Naive B cell (primary cell): ENCODE data around the gene EPM2AIP1. TPM values are rescaled to one million over a fixed set of nuclear protein-coding genes. Genes with fewer than 3 reads are reported as not detected.

Source experiments
- ATAC-seq, 2 donors: fragments of 150-1000 bp; cut with Tn5 transposase; 2 replicates each; pipeline ENCODE4 v1.10.0; 2021; ENCODE audit warnings: low read depth in 2 of 2, mild to moderate bottlenecking in 2 of 2, moderate library complexity in 2 of 2
- DNase-seq: peaks from one replicate; pipeline ENCODE4 v3.0.0; 2022
- H3K27ac Mint-ChIP-seq, 6 donors: one replicate each; pipeline ENCODE4 v1.8.0; 2020 to 2022; ENCODE audit warnings: mild to moderate bottlenecking in 6 of 6, mixed read lengths in 6 of 6, moderate library complexity in 5 of 6, inconsistent platforms in 2 of 6
- H3K27me3 Mint-ChIP-seq, 3 donors: one replicate each; pipeline ENCODE4 v1.8.0; 2021 to 2022; ENCODE audit warnings: mixed read lengths in 3 of 3, mild to moderate bottlenecking in 1 of 3
- H3K36me3 Mint-ChIP-seq, 2 donors: one replicate each; pipeline ENCODE4 v1.8.0; 2020 to 2022; ENCODE audit warnings: mixed read lengths in 2 of 2, inconsistent platforms in 1 of 2, mild to moderate bottlenecking in 1 of 2
- H3K4me1 Mint-ChIP-seq, 3 donors: one replicate each; pipeline ENCODE4 v1.8.0; 2020 to 2022; ENCODE audit warnings: mixed read lengths in 3 of 3, inconsistent platforms in 1 of 3, mild to moderate bottlenecking in 1 of 3, moderate library complexity in 1 of 3
- H3K4me3 Mint-ChIP-seq, 8 donors: one replicate each; pipeline ENCODE4 v1.8.0; 2020 to 2022; ENCODE audit warnings: mild to moderate bottlenecking in 8 of 8, mixed read lengths in 8 of 8, moderate library complexity in 8 of 8, inconsistent platforms in 2 of 8
- H3K9me3 Mint-ChIP-seq, 7 donors: one replicate each; pipeline ENCODE4 v1.8.0; 2020 to 2022; ENCODE audit warnings: mixed read lengths in 7 of 7, mild to moderate bottlenecking in 5 of 7, inconsistent platforms in 2 of 7, moderate library complexity in 1 of 7
- polyA plus RNA-seq, 6 donors: library from polyadenylated mRNA; unstranded; fragments of 300-500 nt; fragmentation: Illumina TruSeq; gene quantifications; one replicate each; pipeline ENCODE4 v1.2.3, GENCODE V29; 2021; ENCODE audit warnings: low read depth in 6 of 6

Gene EPM2AIP1
- polyA plus RNA-seq, 6 donors from 2014 or later, result 6.9 to 13.7 (median 7.4) TPM

GRCh38 chr3:37025561-37026335 lies 32.8 kb upstream of the EPM2AIP1 start:
- Mint-ChIP-seq H3K36me3 (peaks cover 35 to 43% of the 10 kb centered on the region in 2 donors), H3K9me3 (no peaks in the 10 kb centered on the region), H3K4me3 (peak overlapping the region in 1 of 8 donors; percentile 55), H3K4me1 (peaks cover 9 to 15% (median 13%) of the 10 kb centered on the region in 3 donors), H3K27me3 (no peaks in the 10 kb centered on the region), H3K27ac (peak overlapping the region in 1 of 6 donors; percentile 43)
- ATAC-seq, result no peak
- no peak for DNase-seq

GRCh38 chr3:37024820-37025405 lies 32.0 kb upstream of the EPM2AIP1 start:
- Mint-ChIP-seq H3K4me1 (peaks cover 9 to 15% (median 13%) of the 10 kb centered on the region in 3 donors), H3K4me3 (no peak overlapping the region), H3K36me3 (peaks cover 41 to 50% of the 10 kb centered on the region in 2 donors), H3K27me3 (no peaks in the 10 kb centered on the region), H3K9me3 (no peaks in the 10 kb centered on the region), H3K27ac (peak overlapping the region in 2 of 6 donors; percentile 16 to 81)
- DNase-seq, result peak; percentile 3
- peak; percentile 55 to 65 for ATAC-seq

- Mint-ChIP-seq H3K27ac (peak overlapping the region in 3 of 6 donors; percentile 11 to 67 (median 52)), H3K4me1 (peaks cover 9 to 15% (median 13%) of the 10 kb centered on the region in 3 donors), H3K4me3 (no peak overlapping the region), H3K27me3 (no peaks in the 10 kb centered on the region), H3K36me3 (peaks cover 41 to 50% of the 10 kb centered on the region in 2 donors), H3K9me3 (no peaks in the 10 kb centered on the region)
- ATAC-seq, result no peak
- no peak for DNase-seq
These were observed 31.2 kb upstream of the EPM2AIP1 start for GRCh38 chr3:37024092-37024491.

GRCh38 chr3:37017683-37018082 lies 24.8 kb upstream of the EPM2AIP1 start:
- no peak overlapping the region for H3K27ac Mint-ChIP-seq
- H3K4me1 Mint-ChIP-seq, result peaks cover 0 to 3% (median 3%) of the 10 kb centered on the region in 3 donors
- H3K4me3 Mint-ChIP-seq, result no peak overlapping the region
- DNase-seq, result no peak
- H3K9me3 Mint-ChIP-seq, result no peaks in the 10 kb centered on the region
- H3K27me3 Mint-ChIP-seq, result no peaks in the 10 kb centered on the region
- ATAC-seq, result no peak
- peaks cover 40 to 51% of the 10 kb centered on the region in 2 donors for H3K36me3 Mint-ChIP-seq

GRCh38 chr3:37016903-37017302 lies 24.0 kb upstream of the EPM2AIP1 start:
- Mint-ChIP-seq H3K4me1 (peaks cover 0 to 3% (median 0%) of the 10 kb centered on the region in 3 donors), H3K4me3 (no peak overlapping the region), H3K36me3 (peaks cover 33 to 44% of the 10 kb centered on the region in 2 donors), H3K27ac (peak overlapping the region in 2 of 6 donors; percentile 39 to 49), H3K27me3 (no peaks in the 10 kb centered on the region), H3K9me3 (no peaks in the 10 kb centered on the region)
- DNase-seq, result no peak
- ATAC-seq, result no peak

GRCh38 chr3:37015642-37016041 lies 22.7 kb upstream of the EPM2AIP1 start:
- ATAC-seq (no peak), DNase-seq (no peak)
- Mint-ChIP-seq H3K4me3 (no peak overlapping the region), H3K36me3 (peaks cover 31 to 36% of the 10 kb centered on the region in 2 donors), H3K9me3 (no peaks in the 10 kb centered on the region), H3K4me1 (peaks cover 0 to 5% (median 0%) of the 10 kb centered on the region in 3 donors), H3K27me3 (no peaks in the 10 kb centered on the region), H3K27ac (no peak overlapping the region)

GRCh38 chr3:37014620-37015019 lies 21.7 kb upstream of the EPM2AIP1 start:
- Mint-ChIP-seq H3K36me3 (peaks cover 26 to 30% of the 10 kb centered on the region in 2 donors), H3K27ac (peak overlapping the region in 1 of 6 donors; percentile 66)
- ATAC-seq, result no peak

GRCh38 chr3:36993326-36994283 lies 674 bp upstream of the EPM2AIP1 start, which contains the start of gene MLH1:
Gene MLH1, plus strand, starts transcription at chr3:36993518. Its CDS starts 30 bp downstream, at chr3:36993548.
- Mint-ChIP-seq H3K4me1 (peaks cover 15 to 32% (median 21%) of the 10 kb centered on the region in 3 donors), H3K27ac (no peak within 1 kb of the TSS), H3K27me3 (no peaks in the 10 kb centered on the region), H3K4me3 (no peak within 1 kb of the TSS), H3K9me3 (peaks cover 0 to 2% (median 1%) of the 10 kb centered on the region in 7 donors), H3K36me3 (peaks cover 14 to 18% of the 10 kb centered on the region in 2 donors)
- ATAC-seq (peak; percentile 80 to 81), DNase-seq (peak; percentile 99)

More at GRCh38 chr3:37014620-37015019, 21.7 kb upstream of the EPM2AIP1 start:
- peak overlapping the region in 2 of 8 donors; percentile 15 to 61 for H3K4me3 Mint-ChIP-seq
- no peaks in the 10 kb centered on the region for H3K27me3 Mint-ChIP-seq
- DNase-seq, result no peak
- H3K4me1 Mint-ChIP-seq, result peaks cover 0 to 6% (median 0%) of the 10 kb centered on the region in 3 donors
- H3K9me3 Mint-ChIP-seq, result no peaks in the 10 kb centered on the region

- DNase-seq, result no peak
- H3K4me3 Mint-ChIP-seq, result no peak overlapping the region
- peaks cover 19 to 33% (median 29%) of the 10 kb centered on the region in 3 donors for H3K4me1 Mint-ChIP-seq
These were observed 767 bp downstream of the EPM2AIP1 start for GRCh38 chr3:36991923-36992805.

GRCh38 chr3:36991147-36991546 lies 1.8 kb downstream of the EPM2AIP1 start:
- no peak for DNase-seq
- no peak overlapping the region for H3K27ac Mint-ChIP-seq
- no peaks in the 10 kb centered on the region for H3K27me3 Mint-ChIP-seq

More at GRCh38 chr3:36991923-36992805, 767 bp downstream of the EPM2AIP1 start:
- Mint-ChIP-seq H3K27me3 (no peaks in the 10 kb centered on the region), H3K27ac (no peak overlapping the region), H3K36me3 (peaks cover 5 to 6% of the 10 kb centered on the region in 2 donors), H3K9me3 (peaks cover 0 to 2% (median 0%) of the 10 kb centered on the region in 7 donors)
- no peak for ATAC-seq

GRCh38 chr3:36989568-36989967 lies 3.4 kb downstream of the EPM2AIP1 start:
- ATAC-seq, result no peak
- H3K36me3 Mint-ChIP-seq, result peaks cover 10 to 15% of the 10 kb centered on the region in 2 donors
- no peaks in the 10 kb centered on the region for H3K27me3 Mint-ChIP-seq
- H3K4me1 Mint-ChIP-seq, result peaks cover 16 to 30% (median 25%) of the 10 kb centered on the region in 3 donors
- DNase-seq, result no peak
- peak overlapping the region in 3 of 6 donors; percentile 79 to 85 (median 84) for H3K27ac Mint-ChIP-seq
- peak overlapping the region in 6 of 8 donors; percentile 54 to 84 (median 69) for H3K4me3 Mint-ChIP-seq
- peaks cover 0 to 2% (median 0%) of the 10 kb centered on the region in 7 donors for H3K9me3 Mint-ChIP-seq

More at GRCh38 chr3:36991147-36991546, 1.8 kb downstream of the EPM2AIP1 start:
- Mint-ChIP-seq H3K36me3 (peaks cover 3 to 6% of the 10 kb centered on the region in 2 donors), H3K4me3 (no peak overlapping the region), H3K4me1 (peaks cover 16 to 33% (median 25%) of the 10 kb centered on the region in 3 donors), H3K9me3 (peaks cover 0 to 2% (median 0%) of the 10 kb centered on the region in 7 donors)
- no peak for ATAC-seq

- Mint-ChIP-seq H3K27ac (peak overlapping the region; percentile 15 to 85 (median 75)), H3K27me3 (no peaks in the 10 kb centered on the region), H3K4me3 (peak overlapping the region in 7 of 8 donors; percentile 54 to 84 (median 70)), H3K4me1 (peaks cover 16 to 30% (median 25%) of the 10 kb centered on the region in 3 donors), H3K9me3 (peaks cover 0 to 2% (median 0%) of the 10 kb centered on the region in 7 donors), H3K36me3 (peaks cover 10 to 15% of the 10 kb centered on the region in 2 donors)
- ATAC-seq, result no peak
- peak; percentile 26 for DNase-seq
These were observed 3.9 kb downstream of the EPM2AIP1 start for GRCh38 chr3:36989005-36989404.
